HEK293T (cell line): Measurements from ENCODE around the gene LCE1C.

Source experiments
- CTCF ChIA-PET: fragments of 350-600 bp; formaldehyde crosslinking; extraction: SDS; loops from one replicate; lab custom pipeline; 2021; ENCODE audit warnings: antibody characterized with exemption, inconsistent platforms; lab: Yijun Ruan, JAX
- POLR2A ChIA-PET: fragments of 350-600 bp; formaldehyde crosslinking; extraction: SDS; loops from one replicate; lab custom pipeline; 2020; ENCODE audit warnings: antibody characterized with exemption, inconsistent platforms; lab: Yijun Ruan, JAX
- DNase-seq: peaks from one replicate; pipeline ENCODE4 v3.0.0; 2012; ENCODE audit warnings: mixed read lengths; ENCODE audit errors: extremely low spot score
- ARNT ChIP-seq: fragments of 450-650 bp; IDR thresholded peaks from 2 replicates; pipeline ENCODE4 v1.6.1; 2017; ENCODE audit warnings: mild to moderate bottlenecking
- BHLHE40 ChIP-seq: fragments of 450-650 bp; IDR thresholded peaks from 2 replicates; pipeline ENCODE4 v1.6.1; 2016; ENCODE audit warnings: mild to moderate bottlenecking, moderate library complexity, borderline replicate concordance
- CTBP1 ChIP-seq: fragments of 450-650 bp; IDR thresholded peaks from 2 replicates; pipeline ENCODE4 v1.6.1; 2016; ENCODE audit warnings: borderline replicate concordance
- ELF4 ChIP-seq: fragments of 450-650 bp; IDR thresholded peaks from 2 replicates; pipeline ENCODE4 v1.6.1; 2017; ENCODE audit warnings: antibody characterized with exemption
- FOXA1 ChIP-seq: fragments of 450-650 bp; IDR thresholded peaks from 2 replicates; pipeline ENCODE4 v1.6.1; 2016; ENCODE audit warnings: mild to moderate bottlenecking
- FOXK2 ChIP-seq: fragments of 450-650 bp; IDR thresholded peaks from 2 replicates; pipeline ENCODE4 v1.6.1; 2016; ENCODE audit warnings: mild to moderate bottlenecking
- FOXM1 ChIP-seq: fragments of 450-650 bp; IDR thresholded peaks from 2 replicates; pipeline ENCODE4 v1.6.1; 2017; ENCODE audit warnings: mild to moderate bottlenecking, borderline replicate concordance
- HDGF ChIP-seq: fragments of 450-650 bp; IDR thresholded peaks from 2 replicates; pipeline ENCODE4 v1.6.1; 2017; ENCODE audit warnings: antibody characterized with exemption, borderline replicate concordance
- L3MBTL2 ChIP-seq: fragments of 450-650 bp; conservative IDR thresholded peaks from 2 replicates; pipeline ENCODE4 v1.6.1; 2016; ENCODE audit warnings: mild to moderate bottlenecking
- LEF1 ChIP-seq: fragments of 450-650 bp; IDR thresholded peaks from 2 replicates; pipeline ENCODE4 v1.6.1; 2017; ENCODE audit warnings: mild to moderate bottlenecking, borderline replicate concordance
- NFRKB ChIP-seq: fragments of 450-650 bp; IDR thresholded peaks from 2 replicates; pipeline ENCODE4 v1.6.1; 2016; ENCODE audit warnings: mild to moderate bottlenecking, moderate library complexity
- SP1 ChIP-seq: fragments of 450-650 bp; IDR thresholded peaks from 2 replicates; pipeline ENCODE4 v1.6.1; 2017
- SUZ12 ChIP-seq: fragments of 450-650 bp; IDR thresholded peaks from 2 replicates; pipeline ENCODE4 v1.6.1; 2016; ENCODE audit warnings: mild to moderate bottlenecking
- TARDBP ChIP-seq: fragments of 450-650 bp; IDR thresholded peaks from 2 replicates; pipeline ENCODE4 v1.6.1; 2016
- ZNF384 ChIP-seq: fragments of 450-650 bp; IDR thresholded peaks from 2 replicates; pipeline ENCODE4 v1.6.1; 2016
- TF ChIP-seq, protein P1 (sequence below): fragments of 450-650 bp; IDR thresholded peaks from 2 replicates; pipeline ENCODE4 v1.6.1; 2016

Gene LCE1C, protein sequence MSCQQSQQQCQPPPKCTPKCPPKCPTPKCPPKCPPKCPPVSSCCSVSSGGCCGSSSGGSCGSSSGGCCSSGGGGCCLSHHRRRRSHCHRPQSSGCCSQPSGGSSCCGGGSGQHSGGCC

DNA sequence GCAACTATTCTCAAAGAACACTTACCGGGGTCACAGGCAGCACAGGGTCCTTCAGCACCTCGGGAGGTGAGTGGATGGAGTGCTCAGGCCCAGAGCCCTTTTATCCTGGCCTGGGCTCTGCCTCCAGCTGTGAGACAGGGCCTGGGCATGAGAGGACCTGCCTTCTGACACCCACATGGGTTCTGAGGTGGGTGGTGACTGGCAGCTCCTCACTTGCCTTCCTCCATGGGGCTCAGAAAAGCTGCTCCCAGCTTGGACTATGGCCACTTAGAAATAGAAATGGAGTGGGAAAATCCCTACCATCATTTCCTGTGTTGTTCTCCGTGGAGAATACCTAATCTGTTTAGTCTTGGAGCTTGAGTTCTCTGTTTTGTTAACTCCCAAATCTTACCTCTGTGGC is at the start of gene LCE1C:
Gene LCE1C (minus strand): TSS at position 76 of the 400 bp plus-strand sequence. CDS start 1,173 bp downstream, outside the sequence.
- POLR2A ChIA-PET: no interaction called here
- DNase-seq: no peak
- TF ChIP-seq LEF1 (no peak), SUZ12 (no peak), L3MBTL2 (no peak), ELF4 (no peak), SP1 (no peak)
- CTCF ChIA-PET: no interaction called here

DNA sequence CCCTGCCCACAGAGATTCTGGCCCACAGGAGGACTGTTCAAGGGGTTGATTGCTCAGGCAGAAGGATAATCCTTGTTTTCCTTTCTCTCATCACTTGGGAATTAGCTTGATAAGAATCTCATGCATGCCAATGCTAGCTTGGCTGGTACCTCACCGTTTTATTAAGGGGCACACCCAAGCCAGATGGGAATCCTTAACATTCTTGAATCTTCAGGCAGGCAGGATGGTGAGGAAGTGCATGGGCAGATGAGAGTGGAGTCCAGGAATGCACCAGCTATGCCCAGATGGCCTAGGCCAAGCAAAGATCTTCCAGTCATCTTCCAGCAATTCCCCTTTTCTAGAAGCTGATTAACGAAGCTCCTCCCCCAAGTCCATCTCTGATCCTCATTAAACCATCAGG is 49.2 kb upstream of the LCE1C start:
- ChIA-PET POLR2A (no interaction called here), CTCF (no interaction called here)
- DNase-seq: no peak
- TF ChIP-seq NFRKB (no peak), SP1 (no peak), ARNT (no peak), ZNF384 (no peak), TARDBP (no peak), BHLHE40 (no peak), FOXA1 (no peak), L3MBTL2 (no peak), CTBP1 (no peak), LEF1 (no peak), ELF4 (no peak), FOXM1 (no peak), SUZ12 (no peak)
- TF ChIP-seq, protein P1, sequence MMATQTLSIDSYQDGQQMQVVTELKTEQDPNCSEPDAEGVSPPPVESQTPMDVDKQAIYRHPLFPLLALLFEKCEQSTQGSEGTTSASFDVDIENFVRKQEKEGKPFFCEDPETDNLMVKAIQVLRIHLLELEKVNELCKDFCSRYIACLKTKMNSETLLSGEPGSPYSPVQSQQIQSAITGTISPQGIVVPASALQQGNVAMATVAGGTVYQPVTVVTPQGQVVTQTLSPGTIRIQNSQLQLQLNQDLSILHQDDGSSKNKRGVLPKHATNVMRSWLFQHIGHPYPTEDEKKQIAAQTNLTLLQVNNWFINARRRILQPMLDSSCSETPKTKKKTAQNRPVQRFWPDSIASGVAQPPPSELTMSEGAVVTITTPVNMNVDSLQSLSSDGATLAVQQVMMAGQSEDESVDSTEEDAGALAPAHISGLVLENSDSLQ: no peak

DNA sequence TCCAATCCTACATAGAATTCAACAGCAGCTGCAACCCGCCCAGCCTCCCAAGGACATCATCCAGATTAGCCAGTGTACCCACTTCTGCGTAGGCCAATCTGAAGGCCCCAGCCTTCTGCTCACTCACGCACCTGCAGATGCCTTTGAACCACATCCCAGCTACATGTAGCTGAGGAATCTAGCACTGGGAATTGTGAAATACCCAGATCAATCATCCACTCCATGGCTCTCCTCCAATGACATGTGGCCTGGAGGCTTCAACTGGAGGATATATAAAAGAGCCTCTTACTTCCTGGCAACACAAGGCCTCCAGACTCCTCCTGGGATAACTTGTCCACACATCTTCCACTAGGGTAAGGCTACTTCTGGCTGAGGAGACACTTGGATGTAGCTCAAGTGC is 36.1 kb upstream of the LCE1C start, which contains the start of gene LCE6A:
Gene LCE6A (plus strand): TSS at position 301 of the 400 bp plus-strand sequence. CDS start 665 bp downstream, outside the sequence.
- CTCF ChIA-PET: no interaction called here
- POLR2A ChIA-PET: no interaction called here
- TF ChIP-seq FOXA1: no peak
- TF ChIP-seq LEF1: no peak
- TF ChIP-seq FOXK2: no peak
- no peak for TF ChIP-seq HDGF
- TF ChIP-seq, protein P1: no peak
- no peak for TF ChIP-seq BHLHE40
- TF ChIP-seq ZNF384: no peak
- TF ChIP-seq CTBP1: no peak
- TF ChIP-seq ARNT: no peak
- TF ChIP-seq TARDBP: no peak
- TF ChIP-seq SP1: no peak
- no peak for TF ChIP-seq L3MBTL2
- no peak for TF ChIP-seq NFRKB
- TF ChIP-seq FOXM1: no peak
- TF ChIP-seq ELF4: no peak
- TF ChIP-seq SUZ12: no peak
- no peak for DNase-seq

DNA sequence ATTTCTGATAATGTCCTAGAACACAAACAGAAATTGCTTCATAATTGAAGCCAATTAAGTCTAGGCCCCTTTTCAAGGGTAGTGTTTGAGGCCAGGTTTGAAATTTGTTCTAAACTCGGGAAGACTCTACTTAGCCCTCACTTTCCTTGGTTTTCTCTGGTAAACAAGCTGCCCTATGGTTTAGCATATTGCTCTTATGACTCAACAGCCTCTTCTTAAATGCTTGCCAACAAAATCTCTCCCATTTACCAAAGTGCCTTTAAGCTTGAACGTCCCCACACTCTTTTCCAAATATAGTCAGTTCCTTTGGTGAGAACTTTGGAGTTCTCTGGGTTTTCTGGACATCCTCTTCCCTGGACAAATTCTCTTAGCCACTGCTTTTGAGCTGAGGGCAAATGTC is 30.4 kb upstream of the LCE1C start:
- ChIA-PET POLR2A (no interaction called here), CTCF (no interaction called here)
- no peak for TF ChIP-seq ARNT
- no peak for TF ChIP-seq CTBP1
- no peak for DNase-seq

DNA sequence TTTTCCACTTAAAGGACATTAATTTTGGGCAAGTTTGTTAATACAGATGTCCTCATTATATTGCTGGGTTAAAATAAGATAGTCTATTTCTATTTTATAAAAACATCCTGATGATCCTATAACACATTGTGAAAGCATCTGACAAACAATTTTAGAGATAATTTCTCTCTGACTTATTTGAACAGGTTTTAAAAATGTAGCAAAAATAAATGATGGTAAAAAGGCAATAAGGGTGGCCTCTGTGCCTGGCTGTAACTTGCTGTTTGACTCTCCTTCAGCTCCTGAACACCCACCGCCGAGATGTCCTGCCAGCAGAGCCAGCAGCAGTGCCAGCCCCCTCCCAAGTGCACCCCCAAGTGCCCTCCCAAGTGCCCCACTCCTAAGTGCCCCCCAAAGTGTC is 20.7 kb upstream of the LCE1C start, which contains the start of gene LCE1A:
Gene LCE1A (plus strand): TSS at position 301 of the 400 bp plus-strand sequence. CDS start 0 bp downstream, at position 301.
- POLR2A ChIA-PET: no interaction called here
- TF ChIP-seq HDGF: no peak
- TF ChIP-seq CTBP1: no peak
- TF ChIP-seq ARNT: no peak
- no peak for TF ChIP-seq LEF1
- TF ChIP-seq, protein P1: no peak
- no peak for TF ChIP-seq NFRKB
- no peak for TF ChIP-seq FOXM1
- no peak for DNase-seq
- CTCF ChIA-PET: interaction anchor here (0.6 to 1.4 kb wide), 2 partner anchors 368 to 394 kb away, joined by 3 to 5 read pairs; no protein-coding TSS in a partner anchor

DNA sequence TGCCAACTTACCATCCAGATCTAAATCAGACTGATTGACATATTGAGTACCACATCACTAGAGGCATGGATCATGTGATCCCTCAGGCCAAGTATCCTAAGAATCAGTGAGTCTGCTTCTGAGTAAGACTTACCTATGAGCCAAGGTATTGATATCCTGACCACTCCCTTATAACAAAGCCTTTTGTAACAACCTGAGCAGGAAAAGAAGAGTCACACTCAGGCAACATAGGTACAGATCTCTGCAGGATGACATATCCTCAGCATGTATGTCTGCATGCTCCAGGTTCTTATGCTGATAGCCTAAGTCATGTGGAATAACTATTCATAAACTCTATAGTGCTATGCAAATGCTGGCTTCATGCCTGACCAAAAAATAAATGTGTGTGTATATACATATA is 18.5 kb upstream of the LCE1C start:
- ChIA-PET CTCF (no interaction called here), POLR2A (no interaction called here)
- no peak for TF ChIP-seq SUZ12
- no peak for TF ChIP-seq LEF1
- TF ChIP-seq, protein P1: 0 out of 2 replicates have a peak, but pooled peaks have one; percentile 13
- TF ChIP-seq ELF4: no peak
- TF ChIP-seq HDGF: no peak
- TF ChIP-seq NFRKB: no peak
- TF ChIP-seq L3MBTL2: no peak
- DNase-seq: no peak
